HG03354 (cell line): Measurements from ENCODE around the gene GORAB.
A peak's percentile ranks its signal among the peaks of the same experiment; 100 is the strongest.

Experiments
- ATAC-seq: cut with Tn5 transposase; IDR thresholded peaks from one replicate; pipeline ENCODE4 v1.9.1; 2021; ENCODE audit warnings: mild to moderate bottlenecking; ENCODE audit not compliant: unreplicated experiment, poor library complexity, severe bottlenecking

Gene GORAB

DNA sequence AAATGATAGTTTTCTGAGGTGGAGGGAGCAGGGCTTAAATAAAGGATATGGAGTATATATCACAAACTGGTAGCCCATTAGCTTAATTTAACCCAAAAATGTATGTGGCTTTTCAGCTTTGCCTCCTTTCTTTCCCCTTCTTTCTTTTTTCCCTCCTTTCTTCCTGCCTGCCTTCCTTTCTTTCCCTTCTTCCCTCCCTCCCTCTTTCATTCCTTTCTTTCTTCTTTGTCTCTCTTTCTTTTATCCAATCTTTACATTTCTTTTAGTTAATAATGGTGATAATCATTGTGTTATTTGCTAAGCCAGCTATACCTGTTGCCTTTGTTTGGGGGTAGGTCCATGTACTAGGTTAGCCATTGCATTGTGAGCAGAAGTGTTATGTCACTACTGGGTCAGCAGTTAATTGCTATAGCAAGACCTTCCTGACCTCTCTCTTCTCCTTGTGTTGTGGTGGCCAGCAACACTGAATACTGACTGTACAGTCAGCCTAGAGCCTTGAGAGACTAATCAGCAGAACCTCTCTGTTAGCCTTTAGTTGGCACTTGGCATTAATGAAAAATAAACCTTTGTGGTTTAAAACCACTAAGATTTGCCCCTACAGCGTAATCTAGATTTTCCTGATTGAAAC, 5.1 kb downstream of the GORAB start:
- ATAC-seq = no peak

DNA sequence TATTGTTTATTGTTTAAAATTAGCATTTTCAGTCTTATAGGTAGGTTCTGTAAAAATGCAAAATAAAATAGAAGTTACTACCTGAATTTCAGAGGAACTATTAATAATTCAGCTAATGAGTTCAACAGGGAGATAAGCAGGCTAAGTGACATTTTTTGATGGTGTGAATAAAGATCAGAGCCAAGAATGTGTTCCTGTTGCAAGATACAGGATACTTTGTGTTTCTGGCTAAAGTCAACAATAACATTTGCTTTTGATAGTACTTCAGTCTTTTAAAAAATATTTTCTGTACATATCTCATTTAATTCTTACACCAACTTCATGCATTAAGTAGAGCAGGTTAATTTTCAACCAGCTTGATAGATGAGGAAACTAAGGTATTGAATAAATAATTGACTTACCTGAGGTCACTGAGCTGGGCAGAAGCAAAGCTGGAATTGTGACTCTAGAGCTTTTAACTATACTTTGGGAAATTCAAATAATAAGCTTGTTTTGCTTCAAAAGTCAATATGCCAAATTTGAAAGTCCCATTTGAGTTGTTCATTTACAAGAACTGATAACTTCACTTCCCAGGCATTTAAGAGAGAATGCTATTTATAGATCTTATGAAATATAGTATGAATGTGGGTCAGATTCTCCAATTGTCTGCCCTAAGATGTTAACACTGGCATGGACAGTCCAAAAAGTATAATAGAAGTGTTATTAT, 6.0 kb downstream of the GORAB start:
- ATAC-seq = no peak

GRCh38 chr1:170538687-170539086, 6.7 kb downstream of the GORAB start:
- ATAC-seq = no peak

DNA sequence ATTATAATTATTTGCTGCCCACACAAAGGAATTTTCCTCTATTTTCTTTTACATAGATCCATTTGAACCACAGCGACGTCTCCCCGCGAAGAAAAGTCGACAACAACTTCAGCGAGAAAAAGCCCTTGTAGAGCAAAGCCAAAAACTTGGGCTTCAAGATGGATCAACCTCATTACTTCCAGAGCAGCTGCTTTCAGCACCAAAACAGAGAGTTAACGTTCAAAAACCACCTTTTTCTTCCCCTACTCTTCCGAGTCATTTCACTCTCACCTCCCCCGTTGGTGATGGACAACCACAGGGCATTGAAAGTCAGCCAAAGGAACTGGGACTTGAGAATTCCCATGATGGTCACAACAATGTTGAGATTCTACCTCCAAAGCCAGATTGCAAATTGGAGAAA, 7.2 kb downstream of the GORAB start:
- no peak for ATAC-seq

DNA sequence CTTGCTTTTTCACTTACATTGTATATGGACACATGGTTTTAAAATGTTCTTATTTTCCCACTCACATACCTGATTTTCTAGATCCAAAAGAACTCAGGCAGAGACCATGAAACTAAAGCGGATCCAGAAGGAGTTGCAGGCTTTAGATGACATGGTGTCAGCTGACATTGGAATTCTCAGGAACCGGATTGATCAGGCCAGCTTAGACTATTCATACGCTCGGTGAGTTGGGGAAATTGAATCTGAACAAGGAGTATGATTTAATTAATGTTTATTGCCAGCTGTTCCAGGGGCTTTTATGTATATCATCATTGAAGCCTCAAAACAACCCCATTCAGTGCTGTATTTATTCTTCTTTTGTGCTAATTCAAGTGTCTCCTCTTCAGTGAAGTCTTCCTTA, 12.7 kb downstream of the GORAB start:
- no peak for ATAC-seq

DNA sequence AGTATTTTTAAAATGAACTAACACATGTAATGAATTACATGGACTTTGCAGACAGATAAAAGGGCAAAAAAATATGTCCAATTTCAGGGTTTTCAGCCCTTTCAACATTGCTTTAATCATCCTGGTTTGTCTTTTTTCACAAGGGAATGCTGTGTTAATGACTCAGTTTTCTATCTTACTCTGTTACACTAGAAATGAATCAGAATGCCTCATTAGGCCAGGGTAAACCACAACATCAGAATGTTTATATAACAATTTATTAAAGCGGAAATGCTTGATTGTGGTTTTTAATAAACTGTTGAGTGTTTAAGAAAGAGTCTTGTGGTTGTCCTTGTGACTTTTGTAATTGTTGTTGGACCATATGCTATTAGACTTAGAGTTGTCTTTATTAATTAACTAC, 13.5 kb downstream of the GORAB start:
- no peak for ATAC-seq

DNA sequence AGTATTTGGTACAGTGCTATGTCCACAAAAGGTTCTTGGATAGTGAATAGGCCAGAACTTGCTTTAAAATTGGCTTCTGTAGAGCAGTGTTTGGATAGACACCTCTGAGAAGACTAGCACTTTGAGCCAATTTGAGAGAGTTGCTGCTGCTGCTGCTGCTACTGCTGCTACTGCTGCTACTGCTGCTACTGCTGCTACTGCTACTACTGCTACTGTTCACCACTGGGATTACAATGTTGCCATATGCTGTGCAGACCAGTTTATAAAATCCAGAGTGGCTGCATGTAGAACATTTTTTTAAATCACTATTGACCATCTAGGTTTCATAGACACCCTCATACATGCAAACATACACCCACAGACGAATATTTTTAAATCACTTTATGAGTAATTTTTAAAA, 15.3 kb downstream of the GORAB start:
- no peak for ATAC-seq

DNA sequence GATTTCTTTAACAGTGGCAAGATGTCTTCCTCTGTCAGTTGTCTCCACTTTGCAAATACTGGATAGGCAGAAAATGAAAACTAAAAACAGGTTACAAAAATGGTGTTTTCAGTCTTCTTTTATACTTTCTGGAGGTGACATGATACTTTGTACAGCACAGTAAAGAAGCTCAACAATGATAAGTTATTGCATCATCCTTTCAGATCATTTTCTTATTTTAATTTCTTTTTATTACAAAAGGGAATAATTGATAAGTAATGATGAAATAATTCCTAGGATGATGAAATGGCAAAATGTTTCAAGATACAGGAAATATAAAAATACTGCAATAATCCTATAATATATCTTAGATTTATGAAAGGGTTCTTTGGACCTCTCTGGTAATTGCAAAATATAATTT, 16.5 kb downstream of the GORAB start:
- no peak for ATAC-seq

GRCh38 chr1:170555370-170555769, 23.4 kb downstream of the GORAB start:
- ATAC-seq = no peak

- no peak for ATAC-seq
Observed at GRCh38 chr1:170556917-170557316, 25.0 kb downstream of the GORAB start.

DNA sequence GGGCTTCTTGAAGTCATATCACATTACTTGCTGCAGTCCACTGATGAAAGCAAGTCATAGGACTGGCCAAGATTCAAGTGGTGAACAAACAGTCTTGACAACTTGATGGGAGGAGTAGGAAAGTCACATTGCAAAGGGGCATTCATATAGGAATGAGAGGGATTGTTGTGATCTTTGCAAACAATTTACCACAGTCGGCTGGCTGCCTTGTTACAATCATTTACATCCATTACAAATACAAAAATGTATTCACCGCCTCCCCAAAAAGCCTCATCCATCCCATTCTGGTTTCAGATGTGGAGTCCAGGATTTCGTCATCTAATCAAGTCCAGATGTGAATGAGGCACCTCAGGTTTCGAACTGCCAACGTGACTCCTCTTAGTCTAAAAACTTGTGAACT, 26.8 kb downstream of the GORAB start:
- no peak for ATAC-seq

DNA sequence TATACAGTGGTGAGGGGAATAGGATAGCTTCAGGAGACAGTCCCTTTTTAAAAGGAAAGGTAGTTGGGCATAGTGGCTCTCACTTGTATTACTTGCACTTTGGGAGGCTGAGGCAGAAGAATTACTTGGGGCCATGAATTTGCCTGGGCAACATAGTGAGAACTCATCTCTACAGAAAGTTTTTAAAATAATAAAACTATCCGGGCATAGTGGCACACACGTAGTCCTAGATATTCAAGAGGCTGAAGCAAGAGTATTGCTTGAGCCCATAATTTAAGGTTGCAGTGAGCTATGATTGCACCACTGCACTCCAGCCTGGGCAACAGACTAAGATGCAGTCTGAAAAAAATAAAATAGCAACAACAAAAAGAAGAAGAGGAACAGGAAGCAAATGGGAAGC, 27.2 kb downstream of the GORAB start:
- ATAC-seq = no peak

DNA sequence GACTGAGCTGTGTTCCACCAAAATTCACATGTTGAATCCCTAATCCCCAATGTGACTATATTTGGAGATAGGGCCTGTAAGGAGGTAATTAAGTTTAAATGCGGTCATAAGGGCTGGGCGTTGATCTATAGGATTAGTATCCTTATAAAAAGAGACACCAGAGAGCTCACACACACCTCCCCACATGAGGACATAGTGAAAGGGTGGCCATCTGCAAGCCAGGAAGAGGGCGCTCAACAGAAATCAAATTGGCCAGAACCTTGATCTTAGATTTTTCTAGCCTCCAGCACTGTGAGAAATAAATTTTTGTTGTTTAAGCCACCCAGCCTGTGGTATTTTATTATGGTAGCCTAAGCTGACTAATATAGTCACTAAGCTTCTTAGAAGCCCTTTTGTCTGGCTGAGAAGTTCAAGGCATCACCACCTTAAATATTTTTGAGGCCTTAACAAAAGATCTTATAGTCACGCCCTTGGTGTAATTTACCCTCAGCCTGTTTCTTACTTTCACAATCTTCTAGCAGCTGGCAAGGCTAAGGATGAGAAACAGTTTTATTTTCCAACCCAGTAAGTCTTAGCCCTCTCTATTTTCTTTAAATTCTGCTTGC, 28.8 kb downstream of the GORAB start:
- ATAC-seq = no peak

GRCh38 chr1:170562646-170563338, 30.8 kb downstream of the GORAB start:
- peak; percentile 83 for ATAC-seq

DNA sequence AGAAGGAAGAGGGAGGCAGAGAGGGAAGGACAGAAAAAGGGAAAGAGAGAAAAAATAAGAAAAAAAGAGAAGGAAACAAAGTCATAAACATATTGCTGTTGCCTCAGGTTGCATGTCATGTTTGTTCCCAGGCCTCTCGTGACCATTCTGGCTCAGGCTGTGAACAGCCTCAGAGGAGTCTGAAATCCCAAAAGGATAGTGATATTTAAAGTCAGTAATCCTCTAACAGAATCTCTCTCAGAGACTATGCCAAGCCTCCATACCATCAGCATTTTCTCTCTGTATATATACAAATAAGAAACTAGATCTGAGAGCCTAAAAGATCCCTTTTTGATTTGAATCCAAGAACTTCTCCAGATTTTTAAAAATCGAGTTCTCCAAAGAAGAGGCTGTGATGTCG, 35.2 kb downstream of the GORAB start:
- no peak for ATAC-seq

DNA sequence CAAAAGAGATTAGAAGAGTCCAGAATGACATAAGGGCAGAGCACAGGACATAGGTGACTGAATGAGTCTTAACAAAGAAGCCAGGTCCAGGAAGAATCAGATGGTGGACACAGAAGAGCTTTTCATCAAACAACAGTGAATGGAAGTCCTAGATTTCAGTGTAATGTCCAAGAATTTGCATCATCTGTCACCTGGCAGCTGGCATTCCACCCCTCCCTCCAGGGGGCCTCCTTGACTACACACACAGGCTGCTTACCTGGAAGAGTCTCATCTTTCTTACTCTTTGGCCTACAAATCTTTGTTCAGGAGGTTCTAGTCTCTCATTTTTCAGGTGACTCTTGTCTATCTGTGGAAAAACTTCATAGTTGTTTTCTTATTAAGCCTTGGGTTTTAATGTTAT, 36.2 kb downstream of the GORAB start:
- no peak for ATAC-seq

DNA sequence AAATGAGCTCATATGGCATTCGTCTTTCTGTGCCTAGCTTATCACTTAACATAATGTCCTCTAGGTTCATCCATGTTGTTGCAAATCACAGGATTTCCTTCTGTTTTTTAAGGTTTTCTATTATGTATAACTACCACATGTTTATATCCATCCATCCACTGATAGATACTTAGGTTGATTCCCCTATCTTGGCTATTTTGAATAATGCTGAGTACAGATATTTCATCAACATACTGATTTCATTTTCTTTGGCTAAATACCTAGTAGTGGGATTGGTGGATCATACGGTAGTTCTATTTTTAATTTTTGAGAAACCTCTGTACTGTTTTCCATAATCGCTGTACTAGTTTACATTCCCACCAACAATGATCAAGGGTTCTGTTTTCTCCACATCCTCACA, 45.0 kb downstream of the GORAB start:
- ATAC-seq = no peak

DNA sequence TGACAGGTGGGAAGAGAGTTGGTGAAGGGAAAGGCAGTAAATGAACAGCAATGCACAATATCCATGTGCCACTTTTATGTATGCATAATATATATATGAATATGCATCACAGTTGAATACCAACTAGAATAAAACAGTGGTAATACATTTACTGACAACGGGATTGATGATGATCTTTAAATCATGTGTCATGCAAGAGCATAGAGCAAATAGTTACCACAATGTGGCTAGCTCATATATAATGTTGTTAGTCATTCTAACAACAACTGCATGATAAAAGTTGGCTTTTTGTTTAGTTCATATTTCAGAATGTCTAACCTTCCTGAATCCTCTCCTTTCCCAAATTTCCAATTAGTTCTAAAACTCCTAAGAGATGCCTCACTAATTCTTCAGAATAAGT, 46.4 kb downstream of the GORAB start:
- no peak for ATAC-seq

DNA sequence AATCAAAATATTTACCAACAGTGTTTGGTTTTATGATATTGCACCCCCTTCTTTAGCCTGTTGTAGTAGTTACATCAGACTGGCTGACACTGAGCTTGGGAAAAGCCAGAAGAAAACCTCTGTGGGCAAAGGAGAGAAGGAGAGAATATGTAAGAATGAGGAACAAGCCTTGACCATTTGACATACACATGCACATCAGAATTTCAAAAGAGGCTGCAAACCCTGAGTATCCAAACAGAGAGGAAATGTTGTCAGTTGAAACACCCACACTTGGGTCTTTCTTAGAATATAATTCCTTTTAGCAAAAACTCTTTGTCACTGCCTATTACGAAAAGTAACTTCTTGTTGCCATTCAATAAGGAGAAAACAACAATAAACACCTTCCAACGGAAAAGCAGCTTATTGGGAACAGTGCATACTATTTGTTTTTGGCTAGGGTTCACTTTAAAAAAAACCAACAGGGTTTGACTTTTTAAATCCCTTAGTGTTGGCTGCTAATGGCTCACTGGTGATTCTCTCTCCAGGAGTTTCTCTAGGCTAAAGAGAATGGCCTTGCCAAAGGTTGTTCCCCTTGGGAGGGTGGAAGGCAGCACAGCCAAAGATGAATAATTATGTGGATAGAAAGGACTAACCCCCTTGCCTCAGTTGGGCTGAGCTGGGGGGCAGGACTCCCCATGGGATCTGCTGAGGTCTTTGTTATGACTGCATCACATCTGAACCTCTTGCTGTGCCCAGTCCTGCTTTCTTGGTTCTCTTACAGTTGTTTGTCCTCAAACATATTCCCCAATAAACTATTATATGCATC, 48.9 kb downstream of the GORAB start:
- no peak for ATAC-seq

DNA sequence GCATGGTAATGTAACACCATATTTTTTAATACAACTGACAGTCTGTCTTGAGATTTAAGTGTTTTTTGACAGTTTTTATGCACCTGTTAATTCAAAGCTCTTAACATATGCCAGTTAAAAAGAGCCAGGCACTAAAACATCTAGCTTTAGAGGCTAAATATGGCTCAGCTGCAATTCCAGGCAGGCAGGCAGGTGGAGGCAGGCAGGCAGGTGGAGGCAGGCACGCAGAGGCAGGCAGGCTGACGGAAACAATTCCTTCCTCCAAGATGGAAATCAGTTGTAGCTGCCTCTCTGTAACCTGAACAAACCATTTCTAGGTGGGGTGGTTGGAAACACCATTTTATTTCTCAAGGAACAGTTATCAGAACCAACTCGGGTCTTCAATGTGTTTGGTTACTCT, 51.2 kb downstream of the GORAB start:
- no peak for ATAC-seq
